ENCODE results near the gene KCNJ15.
A peak's percentile ranks its signal among the peaks of the same experiment; 100 is the strongest.

KCNJ15 gene

DNA sequence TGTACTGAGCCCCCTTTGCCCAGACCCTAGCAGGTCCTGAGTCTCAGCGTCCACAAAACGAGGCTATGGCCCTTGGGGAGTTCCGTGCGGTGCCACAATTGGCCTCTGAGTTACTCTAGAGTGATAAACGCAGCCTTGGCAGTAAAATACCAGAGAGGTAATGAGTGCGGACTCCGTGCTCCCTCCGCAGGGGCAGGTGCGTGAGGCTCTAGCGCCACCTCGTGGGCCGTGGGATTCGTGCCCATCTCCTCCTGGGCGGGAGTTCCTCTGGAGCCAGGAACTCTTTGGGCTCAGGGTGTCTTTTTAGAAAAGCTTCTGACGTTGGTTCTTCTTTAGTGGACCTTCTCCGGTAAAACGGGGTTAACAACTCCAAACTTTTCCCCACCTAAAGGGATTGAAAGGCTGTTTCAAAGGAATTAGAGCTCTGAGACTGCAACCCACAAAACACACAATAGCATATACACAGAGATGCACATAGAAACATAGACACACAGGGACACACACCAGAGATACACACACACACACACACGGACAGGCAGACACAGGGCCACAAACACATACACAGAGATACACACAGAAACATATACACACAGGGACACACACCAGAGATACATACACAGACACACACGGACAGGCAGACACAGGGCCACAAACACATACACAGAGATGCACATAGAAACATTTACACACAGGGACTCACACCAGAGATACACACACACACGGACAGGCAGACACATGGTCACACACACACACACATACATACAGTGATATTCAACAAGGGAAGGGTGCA is 99.4 kb downstream of the KCNJ15 start:
- DNase-seq (ENCODE audit: low read depth) = peak; percentile 30
